NCI-H146 treated with DMSO at 0.1 percent for 48 hours (cell line): Measurements from ENCODE around the gene SMIM14.
A peak's percentile ranks its signal among the peaks of the same experiment; 100 is the strongest.
"Not testable (repeated sequence)": the region's sequence is repeated elsewhere in the genome, so short reads cannot be mapped to it uniquely, and the experiment has no call there.

Source experiments
- DNase-seq: peaks from one replicate; lab custom pipeline; 2025; ENCODE audit not compliant: unreplicated experiment; lab: John Stamatoyannopoulos, UW

SMIM14 gene

DNA sequence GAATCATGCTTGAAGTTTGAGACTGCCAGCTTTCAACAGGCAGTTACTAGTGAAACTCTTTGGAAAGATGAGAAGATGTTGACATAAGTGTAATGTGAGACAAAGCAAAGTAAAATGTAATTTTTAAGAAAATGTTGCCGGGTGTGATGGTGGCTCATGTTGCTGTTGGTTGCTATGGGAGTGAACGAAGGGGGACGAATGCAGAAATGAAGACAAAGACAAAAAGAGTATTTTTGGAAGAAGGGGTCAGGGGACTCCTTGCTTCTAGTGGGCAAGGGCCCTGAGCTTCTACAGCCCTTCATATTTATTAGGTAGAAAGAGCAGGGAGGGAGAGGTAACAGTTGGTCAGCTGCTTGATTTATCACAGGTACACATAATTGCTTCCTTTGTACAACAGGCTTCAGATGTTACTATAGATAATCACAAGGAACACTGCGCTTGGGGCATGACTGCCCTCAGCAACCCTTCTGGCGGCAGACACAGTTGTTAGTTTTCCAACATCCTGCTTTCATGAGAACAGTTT, 99.5 kb downstream of the SMIM14 start:
- DNase-seq, result no peak

DNA sequence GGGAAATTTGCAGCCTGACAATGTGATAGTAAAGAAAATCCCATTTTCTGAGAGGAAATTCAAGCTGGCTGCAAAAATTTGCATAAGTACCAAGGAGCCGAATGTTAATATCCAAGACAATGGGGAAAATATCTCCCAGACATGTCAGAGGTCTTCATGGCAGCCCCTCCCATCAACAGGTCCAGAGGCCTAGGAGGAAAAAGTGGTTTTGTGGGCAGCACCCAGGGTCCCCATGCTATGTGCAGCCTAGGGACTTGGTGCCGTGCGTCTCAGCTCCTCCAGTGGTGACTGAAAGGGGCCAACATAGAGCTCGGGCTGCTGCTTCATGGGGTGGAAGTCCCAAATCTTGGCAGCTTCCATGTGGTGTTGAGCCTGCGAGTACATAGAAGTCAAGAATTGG, 105.1 kb downstream of the SMIM14 start:
- no peak for DNase-seq

DNA sequence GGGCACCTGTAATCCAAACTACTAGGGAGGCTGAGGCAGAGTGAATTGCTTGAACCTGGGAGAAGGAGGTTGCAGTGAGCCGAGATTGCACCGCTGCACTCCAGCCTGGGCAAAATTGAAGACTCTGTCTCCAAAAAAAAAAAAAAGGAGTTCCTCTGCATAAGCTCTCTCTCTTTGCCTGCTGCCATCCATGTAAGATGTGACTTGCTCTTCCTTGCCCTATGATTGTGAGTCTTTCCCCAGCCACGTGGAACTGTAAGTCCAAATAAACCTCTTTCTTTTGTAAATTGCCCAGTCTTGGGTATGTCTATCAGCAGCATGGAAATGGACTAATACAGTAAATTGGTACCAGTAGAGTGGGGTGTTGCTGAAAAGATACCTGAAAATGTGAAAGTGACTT, 106.4 kb downstream of the SMIM14 start:
- not testable (repeated sequence) for DNase-seq

DNA sequence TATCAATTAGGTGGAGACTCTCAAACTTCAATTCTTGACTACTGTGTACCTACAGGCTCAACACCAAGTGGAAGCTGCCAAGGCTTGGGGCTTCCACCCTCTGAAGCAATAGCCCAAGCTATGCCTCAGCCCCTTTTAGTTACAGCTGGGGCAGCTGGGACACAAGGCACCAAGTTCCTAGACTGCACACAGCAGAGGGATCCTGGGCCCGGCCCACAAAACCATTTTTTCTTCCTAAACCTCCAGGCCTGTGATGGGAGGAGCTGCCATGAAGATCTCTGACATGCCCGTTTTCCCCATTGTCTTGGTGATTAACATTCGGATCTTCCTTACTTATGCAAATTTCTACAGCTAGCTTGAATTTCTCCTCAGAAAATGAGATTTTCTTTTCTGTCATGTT, 108.0 kb downstream of the SMIM14 start:
- no peak for DNase-seq

DNA sequence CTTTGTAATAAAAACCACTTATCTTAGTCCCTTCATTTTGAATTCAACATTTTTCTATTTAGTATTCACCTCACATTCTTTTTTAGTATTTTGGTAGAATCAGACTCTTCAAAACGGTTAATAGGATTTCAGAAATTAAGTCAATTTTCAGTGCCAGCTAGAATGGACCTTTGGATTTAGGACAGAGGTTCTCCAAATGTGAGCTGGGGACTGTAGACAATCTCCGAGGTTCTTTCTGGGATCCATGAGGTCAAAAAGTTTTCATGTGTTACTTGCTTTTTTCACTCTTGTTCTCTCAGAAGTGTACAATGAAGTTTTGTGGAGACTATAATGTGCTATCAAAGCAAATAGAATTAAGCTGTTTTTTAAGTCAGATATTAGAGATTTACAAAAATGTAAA, 109.1 kb downstream of the SMIM14 start:
- DNase-seq, result no peak

DNA sequence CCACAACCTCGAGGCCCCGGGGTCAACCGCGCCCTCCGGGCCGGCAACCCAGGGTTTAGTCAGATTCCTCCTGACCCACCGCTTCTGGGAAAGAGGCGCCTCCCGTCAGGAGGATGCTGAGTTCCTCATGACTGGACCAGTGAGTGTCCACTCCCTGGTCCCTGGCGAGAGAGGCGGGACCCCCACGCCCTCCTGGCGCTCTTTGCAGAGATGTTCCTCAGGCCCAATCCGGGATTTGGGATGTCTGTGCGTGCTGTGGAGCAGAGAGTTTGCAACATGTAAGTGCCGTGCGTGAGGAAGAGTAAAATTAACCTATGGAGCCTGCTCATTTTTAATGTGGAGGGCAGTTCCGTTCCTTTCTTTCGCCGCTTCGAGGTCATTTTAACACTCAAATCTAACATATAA, 110.6 kb downstream of the SMIM14 start:
- DNase-seq, result peak; percentile 55

DNA sequence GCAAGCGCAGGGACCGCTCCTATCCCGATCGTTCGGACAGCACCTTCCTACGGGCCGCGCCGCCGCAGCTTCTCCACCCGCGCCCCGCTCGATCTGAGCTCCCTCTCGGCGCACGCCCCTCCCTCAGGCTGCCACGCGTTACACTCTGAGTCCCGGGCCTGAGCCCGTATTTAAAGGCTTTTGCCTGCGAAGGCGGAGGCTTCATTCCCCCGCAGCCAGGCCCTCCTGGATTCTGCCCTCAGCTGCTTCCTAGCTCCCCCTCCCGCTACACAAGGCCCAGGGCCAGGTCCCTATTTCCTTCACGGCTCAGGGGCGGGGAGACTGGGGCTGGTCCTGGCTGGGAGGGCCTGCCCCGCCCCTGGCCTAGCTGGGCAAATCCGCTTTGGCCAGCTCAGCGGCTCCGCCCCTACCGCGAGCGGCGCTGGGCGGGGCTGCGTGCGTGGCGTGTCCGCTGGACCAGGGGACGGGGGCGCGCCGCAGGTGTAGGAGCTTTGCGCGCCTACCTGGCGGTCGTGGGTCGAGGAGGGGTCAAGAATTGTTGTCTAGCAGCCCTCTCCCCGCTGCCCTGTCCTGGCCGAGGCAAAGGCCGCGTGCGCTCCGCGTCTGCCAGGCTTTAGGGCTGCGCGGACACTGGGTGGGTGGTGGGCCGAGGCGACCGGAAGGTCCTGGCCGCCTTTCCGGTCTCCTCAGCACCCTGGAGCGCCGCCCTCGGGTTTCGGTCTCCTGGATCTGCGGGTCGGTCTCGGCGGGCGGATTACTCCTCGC, 111.2 kb downstream of the SMIM14 start, which contains the start of gene UGDH:
Gene UGDH, minus strand, starts transcription at position 144 of the 765 bp plus-strand sequence. CDS start 5,927 bp downstream, outside the sequence.
- peak; percentile 91 for DNase-seq

DNA sequence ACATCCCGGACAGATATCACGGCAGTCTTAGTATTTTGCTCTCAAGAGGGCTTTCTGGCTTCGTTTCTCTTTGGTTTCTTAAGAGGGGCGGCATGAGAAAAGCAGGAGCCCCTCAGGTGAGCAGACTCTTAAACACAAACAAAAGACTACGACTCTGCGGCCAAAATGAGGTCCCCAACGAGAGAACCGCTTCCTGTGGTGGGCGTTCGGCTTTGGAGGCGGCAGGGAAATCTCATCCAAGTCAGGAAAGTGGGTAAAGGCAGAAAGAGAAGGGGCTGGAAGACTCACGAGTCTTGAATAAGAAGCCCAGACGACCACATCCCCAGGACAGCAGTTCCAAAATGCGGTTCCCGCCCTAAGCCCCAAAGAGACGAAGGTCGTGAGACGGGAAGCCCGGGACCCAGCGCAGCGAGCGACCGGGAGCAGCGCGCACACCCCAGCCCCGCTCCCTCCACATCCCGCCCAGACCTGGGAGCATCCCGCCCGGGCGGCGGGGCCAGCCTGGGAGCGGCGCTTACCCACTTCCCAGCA, 111.8 kb downstream of the SMIM14 start:
- no peak for DNase-seq

DNA sequence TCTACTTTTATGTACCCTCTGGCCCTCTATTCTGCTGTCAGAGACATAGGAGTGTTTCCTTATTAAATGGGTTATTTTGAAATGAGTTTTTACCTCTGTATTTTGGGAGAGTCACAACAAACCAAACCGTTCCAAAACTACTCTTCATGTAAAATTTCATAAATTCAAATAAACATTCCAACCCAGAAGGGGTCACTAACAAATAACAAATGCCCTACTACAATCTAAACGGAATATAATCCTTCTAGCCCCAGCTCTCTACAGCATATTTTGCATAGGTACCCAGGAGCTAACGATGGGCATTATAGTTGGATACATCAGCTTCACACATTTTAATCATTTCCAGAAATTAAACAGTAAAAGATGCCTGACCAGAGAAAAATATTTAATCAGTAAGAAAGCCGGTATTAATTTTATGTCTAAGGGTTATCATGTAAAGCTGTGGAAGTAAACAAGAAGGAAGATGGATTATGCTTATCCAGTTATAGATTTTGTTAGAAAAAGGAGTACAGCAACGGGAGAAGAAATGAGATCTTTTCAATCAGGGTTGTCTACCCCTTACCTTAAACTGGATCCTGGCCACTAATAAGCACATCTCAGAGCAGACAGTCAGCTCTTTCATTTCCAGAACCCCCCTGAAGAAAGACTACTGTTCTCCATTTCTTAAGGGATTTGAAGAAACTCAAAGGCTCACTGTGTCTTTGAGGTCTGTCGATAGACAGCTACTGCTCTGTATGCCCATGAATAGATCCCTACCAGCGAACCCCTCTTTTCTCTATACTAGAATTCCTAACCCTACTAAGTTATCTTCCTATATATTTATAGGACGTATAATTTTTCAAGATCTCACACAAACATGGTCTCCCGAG, 112.6 kb downstream of the SMIM14 start:
- DNase-seq, result no peak

DNA sequence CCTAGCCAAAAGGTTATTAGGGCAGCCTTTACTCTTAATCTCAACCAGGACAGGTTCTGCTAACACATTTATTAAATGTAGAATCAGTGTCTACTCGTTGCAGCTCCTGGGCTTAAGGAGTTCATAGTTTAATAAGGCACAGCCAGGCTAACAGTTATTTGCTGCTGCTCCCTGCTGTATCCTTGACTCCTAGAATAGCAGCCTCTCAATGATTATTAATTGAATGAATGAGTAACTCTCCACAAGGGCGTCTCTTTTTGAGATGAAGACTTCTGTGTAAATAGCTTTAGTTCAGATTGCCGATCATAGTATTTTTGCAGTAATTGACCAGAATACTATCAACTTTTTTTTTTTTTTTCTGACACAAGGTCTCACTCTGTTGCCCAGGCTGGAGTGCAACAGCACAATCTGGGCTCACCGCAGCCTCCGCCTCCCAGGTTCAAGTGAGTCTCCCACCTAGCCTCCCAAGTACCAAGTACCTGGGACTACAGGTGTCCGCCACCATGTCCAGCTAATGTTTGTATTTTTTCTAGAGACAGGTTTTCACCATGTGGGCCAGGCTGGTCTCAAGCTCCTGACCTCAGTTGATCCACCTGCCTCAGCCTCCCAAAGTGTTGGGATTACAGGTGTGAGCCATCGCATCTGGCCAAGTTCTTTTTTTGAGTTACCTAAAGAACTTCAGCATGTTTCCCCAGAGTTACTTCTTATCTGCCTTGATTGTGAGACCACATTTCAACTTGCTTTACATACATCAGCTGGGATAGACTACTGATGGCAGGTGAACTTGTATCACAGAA, 114.3 kb downstream of the SMIM14 start:
- DNase-seq, result no peak

DNA sequence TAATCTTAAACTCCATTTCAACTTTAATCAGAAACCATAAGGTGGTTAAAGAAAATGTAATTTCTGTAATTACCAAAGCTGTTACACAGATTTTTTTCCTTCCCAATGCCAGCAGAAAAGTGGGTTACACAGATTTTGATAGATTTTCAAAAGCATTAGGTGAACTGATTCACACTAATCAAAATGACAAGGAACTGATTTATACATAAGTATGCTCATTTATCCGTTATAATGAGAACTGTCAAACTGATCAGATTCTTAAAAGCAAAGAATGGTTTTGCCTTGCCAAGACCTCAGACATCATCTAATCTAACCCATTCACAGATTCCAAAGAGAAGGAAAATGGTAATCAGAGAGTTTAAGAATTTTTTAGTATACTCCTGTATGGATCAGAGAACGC, 116.6 kb downstream of the SMIM14 start:
- no peak for DNase-seq

DNA sequence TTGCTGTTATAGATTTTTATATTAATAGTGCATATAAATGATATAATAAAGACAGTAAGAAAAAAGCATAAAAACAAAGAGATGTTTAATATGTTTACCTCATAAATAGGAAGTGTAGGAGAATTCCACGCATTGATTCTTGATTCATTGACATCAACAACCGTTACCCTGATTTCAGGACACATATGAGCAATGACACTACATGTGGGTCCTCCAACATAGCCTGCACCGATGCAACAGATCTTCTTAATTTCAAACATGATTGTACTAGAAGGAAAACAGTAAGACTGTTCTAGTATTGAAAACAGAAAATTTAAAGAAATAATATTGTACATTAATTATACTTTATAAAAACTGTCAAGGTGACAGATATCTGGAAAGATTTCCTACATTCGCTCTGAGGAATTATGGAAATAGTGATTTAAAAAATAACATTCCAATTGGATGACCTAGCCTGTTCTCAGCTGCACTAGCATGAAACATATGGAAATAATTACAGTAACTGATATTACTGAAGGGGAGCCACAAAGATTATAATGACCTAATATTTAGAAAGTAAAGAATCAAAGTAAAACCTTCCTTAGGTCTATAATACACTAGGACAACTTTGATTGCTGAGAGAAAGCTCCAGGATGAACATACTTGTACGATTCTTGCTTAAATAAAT, 117.3 kb downstream of the SMIM14 start:
- DNase-seq, result no peak

DNA sequence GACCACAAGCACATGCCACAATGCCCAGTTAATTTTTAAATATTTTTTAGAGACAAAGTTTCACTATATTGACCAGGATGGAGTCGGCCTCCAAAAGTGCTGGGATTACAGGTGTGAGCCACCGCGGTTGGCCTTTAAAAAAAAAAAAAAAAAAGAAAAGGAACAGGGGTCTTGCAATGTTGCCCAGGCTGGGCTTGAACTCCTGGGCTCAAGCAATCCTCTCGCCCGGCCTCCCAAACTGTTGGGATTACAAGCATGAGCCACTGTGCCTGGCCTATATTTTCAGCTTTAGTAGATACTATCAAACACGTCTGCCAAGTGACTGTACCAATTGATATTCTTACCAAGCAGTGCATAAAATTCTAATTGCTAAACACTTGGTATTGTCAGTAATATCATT, 120.2 kb downstream of the SMIM14 start:
- DNase-seq, result no peak

DNA sequence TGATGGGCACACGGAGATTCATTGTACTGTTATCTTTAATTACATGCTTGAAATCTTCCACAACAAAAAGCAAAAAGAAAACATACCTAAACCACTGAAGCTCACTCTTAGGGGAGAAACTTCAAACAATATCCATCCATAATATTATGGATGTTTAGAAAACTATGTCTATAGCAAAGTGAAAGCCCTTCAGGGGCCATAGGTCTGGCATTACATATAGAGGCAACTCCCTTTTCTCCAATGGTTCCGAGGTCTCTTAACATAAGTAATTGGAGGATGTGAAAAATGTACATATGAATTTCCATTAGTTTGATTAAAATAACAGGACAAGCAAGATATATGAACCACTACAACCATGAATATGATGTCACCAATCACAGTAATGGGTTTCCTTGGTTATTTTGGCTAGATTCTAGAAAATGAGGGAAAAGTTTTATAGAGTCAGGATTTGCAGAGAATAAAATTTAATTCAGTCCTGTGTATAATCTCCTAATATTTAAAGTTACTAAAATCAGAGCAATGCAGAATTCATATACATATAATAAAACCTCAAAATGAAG, 122.2 kb downstream of the SMIM14 start:
- DNase-seq, result no peak

DNA sequence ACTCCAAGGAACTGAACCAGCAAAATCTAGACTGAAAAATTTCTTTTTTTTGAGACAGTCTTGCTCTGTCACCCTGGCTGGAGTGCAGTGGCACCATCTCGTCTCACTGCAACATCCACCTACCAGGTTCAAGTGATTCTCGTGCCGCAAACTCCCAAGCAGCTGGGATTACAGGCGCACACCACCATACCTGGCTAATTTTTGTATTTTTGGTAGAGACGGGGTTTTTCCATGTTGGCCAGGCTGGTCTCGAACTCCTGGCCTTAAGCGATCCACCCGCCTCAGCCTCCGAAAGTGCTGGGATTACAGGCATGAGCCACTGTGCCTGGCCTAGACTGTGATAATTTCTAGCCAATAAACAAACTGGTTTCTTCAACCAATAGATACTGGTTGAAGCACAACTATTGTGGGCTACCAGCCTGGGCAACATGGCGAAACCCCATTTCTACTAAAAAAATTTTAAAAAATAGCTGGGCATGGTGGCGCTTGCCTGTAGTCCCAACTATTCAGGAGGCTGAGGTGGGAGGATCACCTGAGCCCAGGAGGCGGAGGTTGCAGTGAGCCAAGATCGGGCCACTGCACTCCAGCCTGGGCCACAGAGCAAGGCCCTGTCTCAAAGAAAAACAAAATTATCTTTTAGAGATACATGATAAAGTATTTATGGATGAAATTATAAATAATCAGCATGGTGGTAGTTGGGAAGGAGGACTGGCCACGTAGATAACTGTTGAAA, 122.8 kb downstream of the SMIM14 start:
- not testable (repeated sequence) for DNase-seq

DNA sequence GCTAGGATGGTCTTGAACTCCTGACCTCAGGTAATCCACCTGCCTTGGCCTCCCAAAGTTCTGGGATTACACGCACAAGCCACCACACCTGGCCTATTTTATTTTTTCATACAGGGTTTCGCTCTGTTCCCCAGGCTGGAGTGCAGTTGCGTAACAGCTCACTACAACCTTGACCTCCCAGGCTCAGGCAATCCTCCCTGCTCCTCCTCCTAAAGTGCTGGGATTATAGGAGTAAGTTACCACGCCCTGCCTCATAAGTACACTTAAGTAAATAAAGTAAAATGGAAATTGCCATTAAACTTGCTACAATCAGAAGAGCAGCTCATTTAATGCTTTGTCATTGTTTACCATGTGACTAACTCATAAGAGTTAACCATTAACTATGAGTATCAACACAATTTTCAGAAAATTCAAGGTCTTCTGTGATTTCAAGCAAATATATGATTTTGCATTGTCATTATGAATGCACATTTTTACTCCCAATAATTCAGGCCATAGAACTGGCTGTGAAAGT, 123.7 kb downstream of the SMIM14 start:
- DNase-seq, result no peak

DNA sequence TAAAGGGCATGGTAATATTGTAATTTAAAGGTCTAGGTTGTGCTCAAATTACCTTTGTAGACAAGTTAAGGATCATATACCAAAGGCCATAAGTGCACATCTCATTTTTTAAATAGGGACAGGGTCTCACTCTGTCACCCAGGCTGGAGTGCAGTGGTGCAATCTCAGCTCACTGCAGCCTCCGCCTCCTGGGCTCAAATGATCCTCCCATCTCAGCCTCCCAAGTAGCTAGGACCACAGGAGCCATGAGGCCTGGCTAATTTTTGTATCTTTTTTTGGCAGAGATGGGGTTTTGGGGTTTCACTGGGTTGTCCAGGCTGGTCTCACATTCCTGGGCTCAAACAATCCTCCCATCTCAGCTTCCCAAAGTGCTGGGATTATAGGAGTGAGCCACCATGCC, 124.4 kb downstream of the SMIM14 start:
- not testable (repeated sequence) for DNase-seq

DNA sequence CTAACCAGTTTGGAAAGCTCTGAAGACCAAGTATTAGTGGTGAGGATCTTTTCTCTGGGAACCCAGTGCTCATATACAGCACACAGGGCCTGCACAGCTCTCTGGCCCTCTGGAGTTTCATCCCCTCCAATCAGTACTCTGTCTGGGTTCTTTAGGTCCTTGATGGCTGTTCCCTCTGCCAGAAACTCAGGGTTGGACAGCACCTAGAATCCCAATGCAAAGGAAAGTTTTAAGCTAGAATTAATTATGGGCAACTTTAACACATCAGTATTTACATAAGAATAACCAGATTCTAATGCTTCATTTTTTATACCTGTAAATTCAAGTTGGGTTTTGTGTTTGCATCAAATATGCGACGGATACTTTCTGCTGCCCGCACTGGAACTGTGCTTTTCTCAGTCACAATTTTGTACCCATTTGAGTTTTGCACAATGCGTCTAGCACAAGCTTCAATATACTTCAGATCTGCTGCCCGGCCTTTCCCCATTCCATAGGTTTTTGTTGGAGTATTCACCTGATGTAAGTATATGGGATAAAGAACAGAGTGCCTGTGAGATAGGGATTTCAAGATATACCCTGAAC, 128.2 kb downstream of the SMIM14 start:
- DNase-seq, result no peak

DNA sequence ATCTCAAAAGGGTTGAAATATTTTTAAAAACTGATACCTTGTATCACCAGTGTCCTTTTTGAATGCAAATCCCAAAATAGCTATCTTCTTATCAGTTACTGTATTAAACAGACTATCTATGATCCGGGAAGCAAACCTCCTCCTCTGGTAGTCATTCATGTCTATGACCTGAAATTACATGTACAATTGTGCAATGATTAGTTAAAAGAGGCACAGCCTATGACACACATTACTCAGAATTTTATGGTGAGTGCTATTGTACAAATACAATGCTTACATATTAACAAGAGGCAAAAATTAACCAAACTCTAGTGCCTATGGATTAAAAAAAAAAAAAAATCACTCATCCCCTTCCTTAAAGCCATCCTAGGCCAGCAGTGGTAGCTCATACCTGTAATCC, 133.1 kb downstream of the SMIM14 start:
- DNase-seq, result no peak
